H9 (cell line): Measurements from ENCODE around the gene SEMA4D. TPM values are rescaled to one million over a fixed set of nuclear protein-coding genes. Genes with fewer than 3 reads are reported as not detected.

Experiments
- DNase-seq: peaks from one replicate; pipeline ENCODE4 v3.0.0-alpha.2; 2017
- H2AFZ ChIP-seq: one replicate; pipeline ENCODE4 v1.6.1; 2013; ENCODE audit warnings: mild to moderate bottlenecking, low read length, control low read depth, moderate library complexity
- H2AK5ac ChIP-seq: 2 replicates; pipeline ENCODE4 v1.6.1; 2013; ENCODE audit warnings: low read length, control low read depth, mixed read lengths; ENCODE audit not compliant: insufficient read length
- H2BK120ac ChIP-seq: one replicate; pipeline ENCODE4 v1.6.1; 2013; ENCODE audit warnings: low read depth, mild to moderate bottlenecking, low read length, control low read depth, inconsistent platforms; ENCODE audit not compliant: poor library complexity, severe bottlenecking
- H2BK12ac ChIP-seq: 2 replicates; pipeline ENCODE4 v1.6.1; 2013; ENCODE audit warnings: low read length, control low read depth, mixed read lengths, low read depth; ENCODE audit not compliant: insufficient read length
- H2BK15ac ChIP-seq: 2 replicates; pipeline ENCODE4 v1.6.1; 2013; ENCODE audit warnings: low read depth, low read length, control low read depth
- H2BK20ac ChIP-seq: one replicate; pipeline ENCODE4 v1.6.1; 2013; ENCODE audit warnings: low read depth, mild to moderate bottlenecking, low read length, control low read depth, inconsistent platforms; ENCODE audit not compliant: poor library complexity, severe bottlenecking
- H2BK5ac ChIP-seq: 2 replicates; pipeline ENCODE4 v1.6.1; 2013; ENCODE audit warnings: low read length, control low read depth, mixed read lengths; ENCODE audit not compliant: insufficient read length
- H3K14ac ChIP-seq: 2 replicates; pipeline ENCODE4 v1.6.1; 2013; ENCODE audit warnings: low read length, control low read depth; ENCODE audit not compliant: insufficient read depth
- H3K18ac ChIP-seq: 2 replicates; pipeline ENCODE4 v1.6.1; 2013; ENCODE audit warnings: low read depth, mild to moderate bottlenecking, mixed read lengths, low read length, control low read depth; ENCODE audit not compliant: insufficient read length
- H3K23ac ChIP-seq: 2 replicates; pipeline ENCODE4 v1.6.1; 2013; ENCODE audit warnings: low read length, control low read depth, mixed read lengths, low read depth; ENCODE audit not compliant: insufficient read length
- H3K23me2 ChIP-seq: 2 replicates; pipeline ENCODE4 v1.6.1; 2013; ENCODE audit warnings: low read depth, mild to moderate bottlenecking, mixed read lengths, low read length, control low read depth; ENCODE audit not compliant: insufficient read length, poor library complexity, severe bottlenecking
- H3K27ac ChIP-seq: 2 replicates; pipeline ENCODE4 v1.5.1; 2013; ENCODE audit warnings: low read length, control low read depth, mixed read lengths, low read depth; ENCODE audit not compliant: insufficient read length
- H3K27me3 ChIP-seq: 2 replicates; pipeline ENCODE4 v1.6.1; 2013; ENCODE audit warnings: low read length, control low read depth, inconsistent platforms; ENCODE audit not compliant: insufficient read depth
- H3K4ac ChIP-seq: 2 replicates; pipeline ENCODE4 v1.6.1; 2013; ENCODE audit warnings: low read depth, mild to moderate bottlenecking, control low read depth, inconsistent platforms, low read length, moderate library complexity
- H3K4me1 ChIP-seq: 2 replicates; pipeline ENCODE4 v1.6.1; 2013; ENCODE audit warnings: low read length, control low read depth, inconsistent platforms; ENCODE audit not compliant: insufficient read depth
- H3K4me2 ChIP-seq: 2 replicates; pipeline ENCODE4 v1.6.1; 2013; ENCODE audit warnings: low read length, control low read depth, mixed read lengths; ENCODE audit not compliant: insufficient read length, insufficient read depth
- H3K56ac ChIP-seq: 2 replicates; pipeline ENCODE4 v1.6.1; 2013; ENCODE audit warnings: low read depth, mild to moderate bottlenecking, mixed read lengths, low read length, control low read depth; ENCODE audit not compliant: insufficient read length
- H3K79me1 ChIP-seq: 2 replicates; pipeline ENCODE4 v1.6.1; 2013; ENCODE audit warnings: low read depth, mild to moderate bottlenecking, moderate library complexity, low read length, control low read depth, inconsistent platforms; ENCODE audit not compliant: insufficient read depth, poor library complexity, severe bottlenecking
- H3K79me2 ChIP-seq: 2 replicates; pipeline ENCODE4 v1.6.1; 2013; ENCODE audit warnings: low read length, control low read depth, inconsistent platforms; ENCODE audit not compliant: insufficient read depth
- H3K9ac ChIP-seq: 2 replicates; pipeline ENCODE4 v1.6.1; 2013; ENCODE audit warnings: low read length, control low read depth, mixed read lengths; ENCODE audit not compliant: insufficient read length; ENCODE audit errors: extremely low read depth
- H3K9me3 ChIP-seq: one replicate; pipeline ENCODE4 v1.6.1; 2013; ENCODE audit warnings: low read depth, low read length, inconsistent platforms; ENCODE audit not compliant: control insufficient read depth
- H3T11ph ChIP-seq: one replicate; pipeline ENCODE4 v1.6.1; 2013; ENCODE audit warnings: mild to moderate bottlenecking, low read length, control low read depth, inconsistent platforms
- H4K20me1 ChIP-seq: one replicate; pipeline ENCODE4 v1.6.1; 2013; ENCODE audit not compliant: control insufficient read depth, insufficient read length, insufficient read depth
- H4K5ac ChIP-seq: 2 replicates; pipeline ENCODE4 v1.6.1; 2013; ENCODE audit warnings: low read depth, mild to moderate bottlenecking, mixed read lengths, low read length, control low read depth; ENCODE audit not compliant: insufficient read length
- H4K8ac ChIP-seq: replicated peaks from 2 replicates; pipeline ENCODE4 v1.6.1; 2013; ENCODE audit warnings: low read length, control low read depth, mixed read lengths, low read depth; ENCODE audit not compliant: insufficient read length
- H4K91ac ChIP-seq: 2 replicates; pipeline ENCODE4 v1.6.1; 2013; ENCODE audit warnings: low read depth, mild to moderate bottlenecking, moderate library complexity, mixed read lengths, low read length, control low read depth; ENCODE audit not compliant: insufficient read length
- H3K27ac Mint-ChIP-seq, 3 experiments: 2 replicates in 2 of 3; 3 replicates in 1 of 3; pipeline ENCODE4 v1.8.0; 2020 to 2021; ENCODE audit warnings: mixed read lengths in 3 of 3, mild to moderate bottlenecking in 1 of 3, moderate library complexity in 1 of 3
- H3K27me3 Mint-ChIP-seq: 2 replicates; pipeline ENCODE4 v1.8.0; 2021; ENCODE audit warnings: low read depth, mild to moderate bottlenecking, moderate library complexity, mixed read lengths
- H3K36me3 Mint-ChIP-seq, 3 experiments: 2 replicates in 2 of 3; 3 replicates in 1 of 3; pipeline ENCODE4 v1.8.0; 2020 to 2021; ENCODE audit warnings: low read depth in 3 of 3, mixed read lengths in 3 of 3; ENCODE audit not compliant: insufficient read depth in 1 of 3
- H3K4me1 Mint-ChIP-seq, 2 experiments: 2 replicates each; pipeline ENCODE4 v1.8.0; 2020; ENCODE audit warnings: mixed read lengths in 2 of 2
- H3K4me3 Mint-ChIP-seq, 2 experiments: 2 replicates in 1 of 2; 3 replicates in 1 of 2; pipeline ENCODE4 v1.8.0; 2020 to 2021; ENCODE audit warnings: mild to moderate bottlenecking in 2 of 2, mixed read lengths in 2 of 2, moderate library complexity in 1 of 2
- H3K9me3 Mint-ChIP-seq, 2 experiments: 2 replicates in 1 of 2; 3 replicates in 1 of 2; pipeline ENCODE4 v1.8.0; 2020; ENCODE audit warnings: mild to moderate bottlenecking in 2 of 2, mixed read lengths in 2 of 2, moderate library complexity in 1 of 2
- WGBS: extraction: QIAGEN DNeasy Blood & Tissue Kit; methylation state at CpG from one replicate; pipeline ENCODE4 v1.1.7; 2013; ENCODE audit warnings: missing lambda C conversion rate, low lambda C conversion rate, mixed read lengths; ENCODE audit not compliant: insufficient read length; ENCODE audit errors: extremely low coverage; 5-methylcytosine and 5-hydroxymethylcytosine counted together
- total RNA-seq: library from RNA; stranded (reverse); gene quantifications from 2 replicates; pipeline ENCODE4 v1.2.1, GENCODE V29; 2021
- TF ChIP-seq, protein P1 (sequence below): fragments of 200-600 bp; sonication (generic); conservative IDR thresholded peaks from 3 replicates; pipeline ENCODE4 v1.8.0; 2021; ENCODE audit warnings: antibody characterized with exemption, mild to moderate bottlenecking

Gene SEMA4D
- total RNA-seq, 1 experiment from 2014 or later = 47.2 TPM

DNA sequence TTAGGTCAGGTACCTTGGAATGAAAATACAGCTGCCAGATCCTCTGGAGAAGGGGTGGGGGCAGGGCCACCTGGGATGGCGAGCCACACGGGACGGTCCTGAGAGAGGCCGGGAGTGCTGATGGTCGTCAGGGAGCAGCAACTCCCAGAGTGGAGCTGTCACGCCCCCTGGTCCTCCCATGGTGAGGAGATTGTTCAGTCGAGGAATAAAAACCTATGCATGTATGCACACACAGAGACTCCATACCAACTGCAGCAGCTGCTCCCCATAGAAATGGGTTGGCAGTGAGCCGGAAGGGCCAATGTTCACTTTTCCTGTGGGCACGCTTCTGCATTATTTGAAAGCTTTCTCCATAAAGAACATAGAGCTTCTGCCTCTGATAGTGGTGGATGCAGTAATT is 45.2 kb upstream of the SEMA4D start:
- Histone ChIP-seq H4K91ac (no peak overlapping the region), H2AFZ (no peak overlapping the region), H2BK12ac (no peak overlapping the region), H2BK5ac (no peak overlapping the region), H3K23ac (no peak overlapping the region), H4K20me1 (no peaks in the 10 kb centered on the region), H2BK15ac (no peak overlapping the region), H3K4me1 (peaks cover 2% of the 10 kb centered on the region; the same call in 1 of the 2 replicates), H2BK120ac (no peak overlapping the region), H4K5ac (no peak overlapping the region), H2BK20ac (no peak overlapping the region), H3K9ac (no peak overlapping the region), H3K4ac (no peak overlapping the region), H3K4me2 (no peak overlapping the region), H2AK5ac (no peak overlapping the region), H3K27ac (no peak overlapping the region), H3K79me2 (no peaks in the 10 kb centered on the region), H3T11ph (no peak overlapping the region), H3K14ac (no peak overlapping the region), H3K18ac (no peak overlapping the region), H3K27me3 (no peaks in the 10 kb centered on the region), H3K79me1 (no peaks in the 10 kb centered on the region), H3K56ac (no peak overlapping the region), H4K8ac (no peak overlapping the region), H3K9me3 (no peaks in the 10 kb centered on the region), H3K23me2 (no peaks in the 10 kb centered on the region)
- Mint-ChIP-seq H3K27ac (no peak overlapping the region), H3K4me3 (no peak overlapping the region), H3K4me1 (peaks cover 13 to 17% of the 10 kb centered on the region in 2 experiments), H3K9me3 (peaks cover 15 to 17% of the 10 kb centered on the region in 2 experiments), H3K27me3 (peaks cover 8% of the 10 kb centered on the region), H3K36me3 (peaks cover 4 to 17% (median 12%) of the 10 kb centered on the region in 3 experiments; a peak in 6 of 7 replicates)
- WGBS = no CpG with 5 or more reads among the region's 9 CpGs
- DNase-seq = no peak
- TF ChIP-seq, protein P1, sequence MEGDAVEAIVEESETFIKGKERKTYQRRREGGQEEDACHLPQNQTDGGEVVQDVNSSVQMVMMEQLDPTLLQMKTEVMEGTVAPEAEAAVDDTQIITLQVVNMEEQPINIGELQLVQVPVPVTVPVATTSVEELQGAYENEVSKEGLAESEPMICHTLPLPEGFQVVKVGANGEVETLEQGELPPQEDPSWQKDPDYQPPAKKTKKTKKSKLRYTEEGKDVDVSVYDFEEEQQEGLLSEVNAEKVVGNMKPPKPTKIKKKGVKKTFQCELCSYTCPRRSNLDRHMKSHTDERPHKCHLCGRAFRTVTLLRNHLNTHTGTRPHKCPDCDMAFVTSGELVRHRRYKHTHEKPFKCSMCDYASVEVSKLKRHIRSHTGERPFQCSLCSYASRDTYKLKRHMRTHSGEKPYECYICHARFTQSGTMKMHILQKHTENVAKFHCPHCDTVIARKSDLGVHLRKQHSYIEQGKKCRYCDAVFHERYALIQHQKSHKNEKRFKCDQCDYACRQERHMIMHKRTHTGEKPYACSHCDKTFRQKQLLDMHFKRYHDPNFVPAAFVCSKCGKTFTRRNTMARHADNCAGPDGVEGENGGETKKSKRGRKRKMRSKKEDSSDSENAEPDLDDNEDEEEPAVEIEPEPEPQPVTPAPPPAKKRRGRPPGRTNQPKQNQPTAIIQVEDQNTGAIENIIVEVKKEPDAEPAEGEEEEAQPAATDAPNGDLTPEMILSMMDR = no peak
